ACHN (cell line): ENCODE measurements around the gene SOWAHD.
"Not testable (repeated sequence)": the region's sequence is repeated elsewhere in the genome, so short reads cannot be mapped to it uniquely, and the experiment has no call there.

Experiments
- DNase-seq: peaks from one replicate; pipeline ENCODE4 v3.0.0-alpha.2; 2015
- in situ Hi-C: cut with HindIII; loops from 2 replicates; pipeline ENCODE4 v1.10.0; 2017; ENCODE audit warnings: low sequenced_read_pairs, low pct_ligation_motif_present, low pct_unique_long_range_greater_than_20kb

SOWAHD gene

GRCh38 chrX:119757979-119758730, at the start of gene SOWAHD:
SOWAHD (plus strand) TSS chrX:119758588; CDS start chrX:119758668, 80 bp downstream.
- DNase-seq: peak; percentile 25
- in situ Hi-C loops: no loop called here

GRCh38 chrX:119708936-119709335, 49.5 kb upstream of the SOWAHD start:
- in situ Hi-C loops: no loop called here
- DNase-seq: no peak

- in situ Hi-C loops: no loop called here
- no peak for DNase-seq
Observed at GRCh38 chrX:119709630-119710029, 48.8 kb upstream of the SOWAHD start.

- no peak for DNase-seq
- in situ Hi-C loops: no loop called here
Observed at GRCh38 chrX:119721487-119721886, 36.9 kb upstream of the SOWAHD start.

- in situ Hi-C loops: no loop called here
Observed at GRCh38 chrX:119721926-119722325, 36.5 kb upstream of the SOWAHD start.

GRCh38 chrX:119726900-119727555, 31.4 kb upstream of the SOWAHD start:
- no peak for DNase-seq
- in situ Hi-C loops: no loop called here

More at GRCh38 chrX:119721926-119722325, 36.5 kb upstream of the SOWAHD start:
- DNase-seq: no peak

- no peak for DNase-seq
- in situ Hi-C loops: no loop called here
Observed at GRCh38 chrX:119728487-119728886, 29.9 kb upstream of the SOWAHD start.

- DNase-seq: peak; percentile 41
- in situ Hi-C loops: no loop called here
Observed at GRCh38 chrX:119729408-119730201, 28.8 kb upstream of the SOWAHD start.

GRCh38 chrX:119734897-119735339, 23.5 kb upstream of the SOWAHD start:
- in situ Hi-C loops: no loop called here
- DNase-seq: no peak

GRCh38 chrX:119735467-119735866, 22.9 kb upstream of the SOWAHD start:
- no peak for DNase-seq
- in situ Hi-C loops: no loop called here

- DNase-seq: no peak
- in situ Hi-C loops: no loop called here
Observed at GRCh38 chrX:119736206-119736764, 22.1 kb upstream of the SOWAHD start.

GRCh38 chrX:119738742-119739141, 19.6 kb upstream of the SOWAHD start:
- in situ Hi-C loops: no loop called here
- DNase-seq: no peak

- no peak for DNase-seq
- in situ Hi-C loops: no loop called here
Observed at GRCh38 chrX:119745283-119745848, 13.0 kb upstream of the SOWAHD start.

- in situ Hi-C loops: not testable (repeated sequence)
Observed at GRCh38 chrX:119750131-119750530, 8.3 kb upstream of the SOWAHD start.

GRCh38 chrX:119750751-119751150, 7.6 kb upstream of the SOWAHD start:
- in situ Hi-C loops, DNase-seq: not testable (repeated sequence)

More at GRCh38 chrX:119750131-119750530, 8.3 kb upstream of the SOWAHD start:
- DNase-seq: not testable (repeated sequence)

- in situ Hi-C loops: no loop called here
- DNase-seq: no peak
Observed at GRCh38 chrX:119753001-119753400, 5.4 kb upstream of the SOWAHD start.

- in situ Hi-C loops: no loop called here
Observed at GRCh38 chrX:119753639-119754257, 4.6 kb upstream of the SOWAHD start.

GRCh38 chrX:119755981-119756533, 2.3 kb upstream of the SOWAHD start:
- DNase-seq: no peak

More at GRCh38 chrX:119753639-119754257, 4.6 kb upstream of the SOWAHD start:
- DNase-seq: peak; percentile 49

More at GRCh38 chrX:119755981-119756533, 2.3 kb upstream of the SOWAHD start:
- in situ Hi-C loops: no loop called here
